8988T (cell line): ENCODE measurements around the gene ADTRP.
"Not testable (repeated sequence)": the region's sequence is repeated elsewhere in the genome, so short reads cannot be mapped to it uniquely, and the experiment has no call there.

ENCODE experiments used
- DNase-seq: peaks from one replicate; pipeline ENCODE4 v3.0.0; 2011

The ADTRP gene

DNA sequence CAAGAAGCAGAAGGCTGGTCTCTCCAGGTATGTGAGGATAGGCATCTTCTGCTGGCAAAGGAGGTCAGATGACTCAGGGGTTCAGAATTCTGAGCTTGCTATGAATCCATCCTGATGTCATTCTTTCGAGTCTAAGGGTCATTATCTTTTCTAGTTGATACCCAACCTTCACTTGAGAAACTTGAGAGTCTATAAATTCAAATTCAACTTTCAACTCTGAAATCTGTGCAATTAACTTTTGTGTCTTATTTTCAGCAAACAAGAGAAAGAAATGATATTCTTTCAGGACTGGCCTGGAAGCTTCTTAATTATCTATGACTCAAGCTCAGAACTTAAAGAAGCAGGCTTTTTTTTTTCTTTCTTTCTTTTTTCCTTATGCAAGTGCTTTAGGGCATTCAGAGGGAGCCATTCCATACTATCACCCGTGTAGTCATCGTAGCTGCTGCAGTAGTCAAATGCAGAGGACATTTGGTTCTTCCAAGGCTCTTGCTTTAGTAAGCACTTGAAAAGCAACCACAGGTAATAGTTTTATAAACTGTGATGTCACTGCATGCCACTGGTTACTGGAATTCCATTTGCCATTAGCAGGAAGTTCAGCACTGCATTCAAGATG is 93.0 kb downstream of the ADTRP start:
- DNase-seq, result no peak

- no peak for DNase-seq
Measured at GRCh38 chr6:11684901-11685480, 93.6 kb downstream of the ADTRP start.

GRCh38 chr6:11683871-11684270 is 94.7 kb downstream of the ADTRP start:
- DNase-seq, result no peak

DNA sequence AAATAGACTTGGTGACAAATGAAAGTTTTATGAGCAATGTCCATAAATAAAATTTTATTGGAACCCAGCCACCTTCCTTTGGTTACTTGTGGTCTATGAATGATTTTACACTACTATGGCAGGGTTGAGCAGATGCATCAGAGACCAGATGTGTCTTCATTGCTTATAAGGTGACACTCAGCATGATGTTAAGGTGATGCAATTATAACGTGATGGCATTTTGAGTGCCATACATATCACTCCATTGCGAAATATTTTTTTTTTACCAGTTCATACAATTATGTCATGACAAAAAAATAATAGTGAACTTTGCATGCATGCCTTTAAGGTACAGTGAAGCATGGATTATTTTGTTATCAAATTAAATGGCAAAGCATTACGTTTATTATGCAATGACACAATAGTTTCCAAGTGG is 96.0 kb downstream of the ADTRP start:
- DNase-seq, result no peak

DNA sequence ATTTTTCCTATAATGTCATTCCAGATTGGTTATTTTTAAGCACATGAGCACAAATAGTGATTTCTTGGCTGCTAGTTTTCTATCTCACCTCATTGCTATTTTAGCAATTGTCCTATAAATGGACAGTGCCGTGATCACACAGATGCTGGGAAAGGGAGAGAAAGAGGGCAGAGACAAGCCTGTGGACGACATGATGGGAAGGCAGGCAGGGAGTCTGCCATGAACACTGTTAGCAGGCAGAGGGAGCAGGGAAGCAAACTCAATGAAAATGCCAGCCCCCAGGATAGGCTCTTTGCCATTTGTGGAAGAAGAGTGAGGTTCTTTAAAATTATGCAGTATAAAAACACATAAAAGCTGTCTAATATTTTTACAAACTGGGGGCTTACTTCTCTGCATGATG is 96.8 kb downstream of the ADTRP start:
- no peak for DNase-seq

- no peak for DNase-seq
Measured at GRCh38 chr6:11681357-11681756, 97.2 kb downstream of the ADTRP start.

GRCh38 chr6:11680479-11680878 is 98.1 kb downstream of the ADTRP start:
- not testable (repeated sequence) for DNase-seq

DNA sequence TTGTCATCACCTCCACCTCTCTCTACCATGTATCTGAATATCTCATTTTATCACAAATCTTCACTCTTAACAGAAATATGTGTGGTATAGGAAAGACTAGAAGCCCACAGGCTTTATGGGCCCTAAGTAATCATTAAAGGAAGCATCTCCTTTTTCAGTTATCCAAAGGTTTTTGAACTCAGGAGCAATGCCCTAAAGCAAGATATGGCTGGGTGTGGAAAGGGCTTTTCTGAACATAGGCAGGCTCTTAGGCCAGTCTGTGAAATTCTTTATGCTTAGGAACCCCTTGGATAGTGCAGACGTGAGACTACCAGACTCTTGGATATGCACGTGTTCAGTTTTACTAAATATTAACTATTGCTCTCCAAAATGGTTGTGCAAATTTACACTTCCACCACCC is 99.5 kb downstream of the ADTRP start:
- no peak for DNase-seq

GRCh38 chr6:11675601-11676000 is 103.0 kb downstream of the ADTRP start:
- DNase-seq, result no peak

GRCh38 chr6:11672669-11673068 is 105.9 kb downstream of the ADTRP start:
- no peak for DNase-seq

DNA sequence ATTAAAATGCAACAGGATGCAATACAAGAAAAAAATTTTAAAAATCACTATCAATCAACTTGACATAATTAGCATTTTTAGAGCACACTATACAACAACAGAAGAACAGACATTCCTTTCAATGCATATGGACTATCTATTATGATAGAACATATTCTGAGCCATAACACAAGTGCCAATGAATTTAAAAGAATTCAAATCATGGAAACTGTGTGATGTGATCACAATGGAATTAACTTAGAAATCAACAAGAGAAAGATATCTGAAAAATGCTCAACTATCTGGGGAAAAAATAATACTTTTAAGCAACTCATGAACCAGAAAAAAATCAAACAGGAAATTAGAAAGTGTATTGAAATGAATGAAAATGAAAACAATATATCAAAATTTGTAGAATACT is 106.3 kb downstream of the ADTRP start:
- DNase-seq, result no peak

DNA sequence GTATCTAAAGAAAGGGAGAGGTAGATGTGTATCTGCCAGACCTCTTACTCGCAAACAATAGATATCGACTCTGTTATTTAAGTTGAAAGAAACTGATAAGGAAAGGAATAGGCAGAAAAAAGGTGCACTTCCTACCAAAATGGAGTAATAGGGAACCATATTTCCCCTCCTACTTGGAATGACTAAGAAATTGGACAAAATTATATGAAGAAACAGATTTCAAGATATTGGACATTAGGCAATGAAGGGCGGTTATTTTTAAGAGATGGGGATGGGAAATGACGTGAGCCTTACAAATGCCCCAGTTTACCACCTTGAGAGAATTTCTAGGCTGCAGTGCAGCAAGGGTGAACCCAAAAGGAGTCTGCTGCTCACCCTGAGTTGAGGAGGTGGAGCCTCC is 108.9 kb downstream of the ADTRP start:
- no peak for DNase-seq

DNA sequence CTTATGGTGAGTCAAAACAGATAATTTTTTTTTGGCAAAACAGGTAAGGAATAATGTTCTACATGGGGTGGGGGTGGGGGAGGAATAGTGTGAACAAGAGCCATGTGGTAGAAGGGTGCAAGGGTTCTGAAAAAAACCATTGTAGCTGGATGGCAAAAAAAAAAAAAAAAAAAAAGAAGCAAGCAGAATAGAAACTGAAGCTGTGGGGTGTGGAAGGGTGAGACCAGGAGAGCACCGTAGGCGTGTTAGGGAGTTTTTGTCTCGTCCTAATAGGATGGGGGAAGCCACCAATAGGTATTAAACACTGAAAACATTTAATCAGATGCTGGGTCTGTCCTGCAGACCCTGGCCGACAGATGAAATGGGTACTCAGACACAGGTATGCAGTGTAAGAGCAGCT is 110.1 kb downstream of the ADTRP start:
- no peak for DNase-seq

GRCh38 chr6:11667876-11668275 is 110.7 kb downstream of the ADTRP start:
- no peak for DNase-seq

DNA sequence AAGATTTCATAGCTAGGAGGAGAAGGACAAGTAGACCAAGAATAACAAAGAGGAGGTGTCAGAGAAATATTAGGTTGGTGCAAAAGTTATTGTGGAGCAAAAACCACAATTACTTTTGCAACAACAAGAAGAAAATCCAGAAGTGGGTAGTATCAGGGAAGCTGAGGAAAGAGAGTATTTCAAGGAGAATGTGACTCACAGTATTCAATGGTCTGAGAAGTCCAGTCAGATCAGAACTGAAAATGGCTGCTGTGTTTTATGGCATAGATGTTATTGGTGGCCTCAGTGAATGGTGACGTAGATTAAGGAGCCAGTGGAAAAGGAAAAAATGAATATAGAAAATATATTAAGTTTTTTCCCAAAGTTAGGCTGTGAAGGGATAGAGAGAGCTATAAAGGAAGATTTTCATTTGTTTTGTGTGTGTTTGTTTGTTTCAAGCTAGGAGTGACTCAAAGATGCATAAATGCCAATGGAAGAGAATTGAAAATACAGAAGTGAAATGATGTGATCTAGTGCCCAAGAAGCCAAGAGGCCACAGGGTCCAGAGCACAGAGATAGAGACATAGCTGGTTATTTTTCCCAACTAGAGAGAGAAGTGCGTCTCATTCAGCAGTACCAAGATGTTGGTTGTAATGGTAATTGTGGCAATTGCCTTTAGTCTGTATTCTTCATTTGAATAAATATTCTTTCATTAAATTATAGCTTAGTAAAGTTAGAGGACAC is 112.8 kb downstream of the ADTRP start:
- no peak for DNase-seq
